ENCODE data around the gene MAG.

DNA sequence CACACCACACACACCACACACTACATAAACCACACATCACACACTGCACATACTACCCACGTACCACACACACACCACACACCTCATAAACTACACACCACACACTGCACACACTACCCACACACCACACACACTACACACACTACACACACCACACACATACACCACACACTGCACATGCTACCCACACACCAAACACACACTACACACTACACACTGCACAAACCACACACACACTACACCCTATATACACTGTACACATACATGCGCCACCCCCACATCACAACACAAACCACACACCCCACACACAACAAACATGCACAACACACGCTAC is 5.5 kb downstream of the MAG start:
- no peak for TF ChIP-seq POLR2A (IDR thresholded peaks at IDR 0.05)
- TF ChIP-seq, protein P1, sequence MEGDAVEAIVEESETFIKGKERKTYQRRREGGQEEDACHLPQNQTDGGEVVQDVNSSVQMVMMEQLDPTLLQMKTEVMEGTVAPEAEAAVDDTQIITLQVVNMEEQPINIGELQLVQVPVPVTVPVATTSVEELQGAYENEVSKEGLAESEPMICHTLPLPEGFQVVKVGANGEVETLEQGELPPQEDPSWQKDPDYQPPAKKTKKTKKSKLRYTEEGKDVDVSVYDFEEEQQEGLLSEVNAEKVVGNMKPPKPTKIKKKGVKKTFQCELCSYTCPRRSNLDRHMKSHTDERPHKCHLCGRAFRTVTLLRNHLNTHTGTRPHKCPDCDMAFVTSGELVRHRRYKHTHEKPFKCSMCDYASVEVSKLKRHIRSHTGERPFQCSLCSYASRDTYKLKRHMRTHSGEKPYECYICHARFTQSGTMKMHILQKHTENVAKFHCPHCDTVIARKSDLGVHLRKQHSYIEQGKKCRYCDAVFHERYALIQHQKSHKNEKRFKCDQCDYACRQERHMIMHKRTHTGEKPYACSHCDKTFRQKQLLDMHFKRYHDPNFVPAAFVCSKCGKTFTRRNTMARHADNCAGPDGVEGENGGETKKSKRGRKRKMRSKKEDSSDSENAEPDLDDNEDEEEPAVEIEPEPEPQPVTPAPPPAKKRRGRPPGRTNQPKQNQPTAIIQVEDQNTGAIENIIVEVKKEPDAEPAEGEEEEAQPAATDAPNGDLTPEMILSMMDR (IDR thresholded peaks at IDR 0.05), result no peak

Data from breast epithelium (tissue), 3 donors.